GM12892 (cell line): ENCODE data around the gene ABI3BP.

Experiments used
- POLR2A ChIP-seq: IDR thresholded peaks from 2 replicates; pipeline ENCODE4 v1.6.1; 2011; ENCODE audit warnings: low read depth, low read length, control low read depth
- POLR2AphosphoS5 ChIP-seq: IDR thresholded peaks from 2 replicates; pipeline ENCODE4 v1.6.1; 2011; ENCODE audit warnings: low read depth, low read length, control low read depth

DNA sequence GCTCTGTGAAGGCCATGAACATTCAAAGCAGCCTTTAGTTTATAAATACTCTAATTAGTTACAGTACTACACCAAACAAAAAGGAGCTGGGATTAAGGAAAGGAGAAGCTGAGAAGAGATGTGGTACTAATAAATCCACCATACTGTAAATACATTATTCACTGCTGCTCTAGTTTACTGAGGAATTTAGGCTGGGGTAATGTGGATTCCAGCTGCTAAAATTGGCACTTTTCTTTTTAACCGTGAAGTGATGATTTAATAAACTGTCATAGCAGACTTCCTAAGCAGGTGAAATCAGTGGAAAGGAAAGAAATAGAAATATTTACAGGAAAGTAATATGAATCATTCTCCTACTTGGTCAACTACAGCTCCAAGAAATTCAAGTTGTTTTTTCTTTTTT lies 195.2 kb downstream of the ABI3BP start:
- no peak for TF ChIP-seq POLR2A
- TF ChIP-seq POLR2AphosphoS5 = no peak
